Left lung (tissue), 10 donors: ENCODE data around the gene SDK2. TPM values are rescaled to one million over a fixed set of nuclear protein-coding genes. Genes with fewer than 3 reads are reported as not detected.

Experiments
- ATAC-seq: fragments of 200-7000 bp; cut with Tn5 transposase; one replicate; pipeline ENCODE4 v1.9.1; 2020; ENCODE audit warnings: moderate library complexity
- DNase-seq, 4 donors: peaks; one replicate each; pipeline ENCODE4 v3.0.0-alpha.2; 2013 to 2020
- H3K27ac ChIP-seq, 2 donors: fragments of 200-600 bp; sonication (generic) in 1 of 2; one replicate each; pipeline versions ENCODE4 v1.5.0 to v1.8.0; 2020 to 2021
- H3K27me3 ChIP-seq, 2 donors: fragments of 200-600 bp; sonication (generic) in 1 of 2; one replicate each; pipeline versions ENCODE4 v1.5.0 to v1.8.0; 2020 to 2021
- H3K36me3 ChIP-seq, 2 donors: fragments of 200-600 bp; sonication (generic) in 1 of 2; one replicate each; pipeline versions ENCODE4 v1.5.0 to v1.8.0; 2020 to 2021
- H3K4me1 ChIP-seq, 2 donors: fragments of 200-600 bp; one replicate each; pipeline ENCODE4 v1.8.0; 2021
- H3K4me3 ChIP-seq, 2 donors: fragments of 200-600 bp; sonication (generic) in 1 of 2; one replicate each; pipeline versions ENCODE4 v1.5.0 to v1.8.0; 2020 to 2021; ENCODE audit warnings: mild to moderate bottlenecking in 1 of 2
- H3K9me3 ChIP-seq, 2 donors: fragments of 200-600 bp; sonication (generic) in 1 of 2; one replicate each; pipeline versions ENCODE4 v1.5.0 to v1.8.0; 2020 to 2021
- intact Hi-C, 2 donors: fragments of 100-400 bp; cut with DNase I; formaldehyde crosslinking; loops; one replicate each; pipeline versions ENCODE4 v1.11.2 to v1.14.2; 2022
- polyA plus RNA-seq, 6 donors: library from polyadenylated mRNA; unstranded; fragments of 120-200 nt; gene quantifications; one replicate each; pipeline ENCODE4 v1.2.1, GENCODE V29; 2013; ENCODE audit not compliant: insufficient read length in 6 of 6
- total RNA-seq, 2 donors: library from RNA; stranded (reverse); fragmentation: NEBNext Ultra II Directional; extraction: Animal tissue kit (Norgen Biotek cat#: 25700); gene quantifications; one replicate each; pipeline ENCODE4 v1.2.1, GENCODE V29; 2021
- TF ChIP-seq, protein P1 (sequence below), 2 donors: fragments of 200-600 bp; sonication (generic) in 1 of 2; IDR thresholded peaks; one replicate each; pipeline versions ENCODE4 v1.5.0 to v1.8.0; 2021; ENCODE audit warnings: antibody characterized with exemption in 2 of 2
- donor health status: DM: no; HTN: yes; CAD: no.
- donor health status: DM: no; HTN: no; CAD: no.

Gene SDK2
- total and polyA plus RNA-seq, 8 donors, result 6.0 to 10.9 (median 7.5) TPM

GRCh38 chr17:73536700-73537605, 107.3 kb downstream of the SDK2 start:
- TF ChIP-seq, protein P1, sequence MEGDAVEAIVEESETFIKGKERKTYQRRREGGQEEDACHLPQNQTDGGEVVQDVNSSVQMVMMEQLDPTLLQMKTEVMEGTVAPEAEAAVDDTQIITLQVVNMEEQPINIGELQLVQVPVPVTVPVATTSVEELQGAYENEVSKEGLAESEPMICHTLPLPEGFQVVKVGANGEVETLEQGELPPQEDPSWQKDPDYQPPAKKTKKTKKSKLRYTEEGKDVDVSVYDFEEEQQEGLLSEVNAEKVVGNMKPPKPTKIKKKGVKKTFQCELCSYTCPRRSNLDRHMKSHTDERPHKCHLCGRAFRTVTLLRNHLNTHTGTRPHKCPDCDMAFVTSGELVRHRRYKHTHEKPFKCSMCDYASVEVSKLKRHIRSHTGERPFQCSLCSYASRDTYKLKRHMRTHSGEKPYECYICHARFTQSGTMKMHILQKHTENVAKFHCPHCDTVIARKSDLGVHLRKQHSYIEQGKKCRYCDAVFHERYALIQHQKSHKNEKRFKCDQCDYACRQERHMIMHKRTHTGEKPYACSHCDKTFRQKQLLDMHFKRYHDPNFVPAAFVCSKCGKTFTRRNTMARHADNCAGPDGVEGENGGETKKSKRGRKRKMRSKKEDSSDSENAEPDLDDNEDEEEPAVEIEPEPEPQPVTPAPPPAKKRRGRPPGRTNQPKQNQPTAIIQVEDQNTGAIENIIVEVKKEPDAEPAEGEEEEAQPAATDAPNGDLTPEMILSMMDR (IDR thresholded peaks at IDR 0.05), result no peak
- ATAC-seq (no peak), DNase-seq (no peak)

GRCh38 chr17:73535746-73536145, 108.5 kb downstream of the SDK2 start:
- H3K4me3 ChIP-seq, result no peak overlapping the region
- intact Hi-C loops, result no loop called here
- H3K9me3 ChIP-seq, result no peaks in the 10 kb centered on the region
- TF ChIP-seq, protein P1 (IDR thresholded peaks at IDR 0.05), result no peak
- H3K27me3 ChIP-seq, result no peaks in the 10 kb centered on the region
- ATAC-seq (no peak), DNase-seq (no peak)
- H3K27ac ChIP-seq, result no peak overlapping the region
- H3K36me3 ChIP-seq, result no peaks in the 10 kb centered on the region
- no peaks in the 10 kb centered on the region for H3K4me1 ChIP-seq

More at GRCh38 chr17:73536700-73537605, 107.3 kb downstream of the SDK2 start:
- intact Hi-C loops, result no loop called here
- Histone ChIP-seq H3K27ac (no peak overlapping the region), H3K4me1 (no peaks in the 10 kb centered on the region), H3K27me3 (no peaks in the 10 kb centered on the region), H3K9me3 (no peaks in the 10 kb centered on the region), H3K36me3 (no peaks in the 10 kb centered on the region), H3K4me3 (no peak overlapping the region)

DNA sequence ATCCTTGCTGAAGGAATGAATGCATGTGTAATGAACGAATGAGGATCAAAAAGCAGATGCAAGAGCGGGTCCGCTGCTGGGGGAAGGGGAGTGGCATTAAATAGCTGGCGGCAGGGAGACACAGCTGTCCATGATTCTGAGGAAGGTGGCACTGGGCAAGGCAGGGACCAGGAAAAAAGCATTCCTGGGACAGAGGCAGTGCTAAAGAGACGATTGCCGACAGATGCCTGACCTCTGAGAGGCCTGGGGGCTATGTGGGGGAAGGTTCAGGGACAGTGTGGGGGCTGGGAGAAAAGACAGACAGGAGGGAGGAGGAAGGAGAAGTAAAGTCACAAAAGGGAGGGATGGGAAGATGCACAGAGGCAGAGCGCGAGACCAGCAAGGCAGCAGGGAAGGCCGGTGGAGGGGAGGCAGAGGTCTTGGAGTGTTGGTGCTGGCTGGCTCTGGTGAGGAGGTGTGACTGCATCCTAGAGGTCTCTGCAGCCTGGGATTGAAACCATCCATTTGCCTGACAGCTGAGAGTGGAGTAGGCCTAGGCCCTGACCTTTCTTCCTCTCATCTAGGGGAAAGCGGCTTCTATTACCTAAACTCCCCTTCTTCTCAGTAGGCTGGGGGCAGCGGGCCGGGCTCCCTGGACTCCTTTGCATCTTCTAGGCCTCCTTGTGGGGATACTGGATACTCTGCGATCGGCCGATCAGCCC, 109.9 kb downstream of the SDK2 start:
- no peaks in the 10 kb centered on the region for H3K4me1 ChIP-seq
- ATAC-seq (no peak), DNase-seq (no peak)
- H3K36me3 ChIP-seq, result no peaks in the 10 kb centered on the region
- TF ChIP-seq, protein P1 (IDR thresholded peaks at IDR 0.05), result no peak
- no peak overlapping the region for H3K27ac ChIP-seq
- H3K27me3 ChIP-seq, result no peaks in the 10 kb centered on the region
- no peaks in the 10 kb centered on the region for H3K9me3 ChIP-seq
- intact Hi-C loops, result no loop called here
- no peak overlapping the region for H3K4me3 ChIP-seq

DNA sequence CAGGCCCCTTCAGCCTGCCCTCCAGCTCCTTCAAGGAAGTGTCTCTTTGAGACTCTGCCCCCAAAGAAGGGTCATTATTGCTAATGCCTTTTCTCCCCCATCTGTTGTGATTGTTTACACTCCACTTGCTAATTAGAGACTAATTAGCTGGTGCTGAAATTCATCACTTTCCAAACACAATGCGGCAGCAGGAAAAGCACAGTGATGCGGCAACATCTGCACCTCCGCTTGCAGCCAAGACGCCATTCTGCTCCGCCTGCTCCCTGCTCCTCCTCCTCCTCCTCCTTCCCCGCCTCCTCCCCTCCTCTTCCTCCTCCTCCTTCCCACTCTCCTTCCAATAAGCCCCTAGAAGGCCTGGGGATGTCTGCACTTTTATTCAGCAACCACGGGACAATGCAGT, 110.5 kb downstream of the SDK2 start:
- intact Hi-C loops, result no loop called here
- TF ChIP-seq, protein P1 (IDR thresholded peaks at IDR 0.05), result no peak
- no peaks in the 10 kb centered on the region for H3K27me3 ChIP-seq

DNA sequence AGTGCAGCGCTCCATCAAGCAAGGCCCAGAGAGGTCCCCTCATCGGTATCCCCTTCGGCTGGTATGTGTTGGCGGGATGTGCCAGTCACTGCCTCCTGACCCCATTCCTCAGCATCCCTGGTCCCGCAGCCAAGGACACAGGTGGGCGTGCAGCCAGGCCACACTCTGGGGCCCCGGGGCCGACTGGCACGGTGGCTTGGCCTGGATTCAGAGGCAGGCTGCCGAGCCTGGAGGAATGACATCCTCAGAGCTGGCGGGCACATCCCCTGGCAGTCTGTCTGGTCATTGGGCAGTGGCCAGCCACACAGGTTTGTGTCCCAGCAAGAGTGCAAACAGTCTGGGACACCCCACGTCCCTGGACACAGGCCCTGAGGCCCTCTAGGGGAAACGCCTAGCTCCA, 111.1 kb downstream of the SDK2 start:
- intact Hi-C loops, result no loop called here
- H3K4me1 ChIP-seq, result no peaks in the 10 kb centered on the region
- no peak for DNase-seq
- no peaks in the 10 kb centered on the region for H3K9me3 ChIP-seq
- no peak overlapping the region for H3K4me3 ChIP-seq
- TF ChIP-seq, protein P1 (IDR thresholded peaks at IDR 0.05), result no peak
- ATAC-seq, result no peak
- no peak overlapping the region for H3K27ac ChIP-seq
- no peaks in the 10 kb centered on the region for H3K27me3 ChIP-seq
- H3K36me3 ChIP-seq, result no peaks in the 10 kb centered on the region

More for the DNA sequence above, 110.5 kb downstream of the SDK2 start:
- DNase-seq, result no peak
- Histone ChIP-seq H3K27ac (no peak overlapping the region), H3K9me3 (no peaks in the 10 kb centered on the region), H3K36me3 (no peaks in the 10 kb centered on the region), H3K4me3 (no peak overlapping the region), H3K4me1 (no peaks in the 10 kb centered on the region)
- ATAC-seq, result no peak
